SU-DHL-6 (cell line): ENCODE results near the gene SYT2.

Experiments
- CTCF ChIP-seq: fragments of 200-600 bp; sonication (generic); IDR thresholded peaks from one replicate; pipeline ENCODE4 v1.5.1; 2017; ENCODE audit warnings: antibody characterized with exemption, mild to moderate bottlenecking, low read length, moderate library complexity; ENCODE audit not compliant: insufficient read depth, poor library complexity, severe bottlenecking
- EZH2phosphoT487 ChIP-seq: fragments of 200-600 bp; sonication (generic), shearing (Covaris generic); conservative IDR thresholded peaks from 2 replicates; pipeline ENCODE4 v1.6.1; 2018; ENCODE audit warnings: mild to moderate bottlenecking, antibody characterized with exemption, low read length, moderate library complexity, mixed read lengths

GRCh38 chr1:202619505-202619904 lies 90.7 kb downstream of the SYT2 start:
- no peak for TF ChIP-seq CTCF
- no peak for TF ChIP-seq EZH2phosphoT487
